Embryonic facial prominence (tissue), 1 donor: Measurements from ENCODE around the gene RAB9A.
"Not testable (repeated sequence)": the region's sequence is repeated elsewhere in the genome, so short reads cannot be mapped to it uniquely, and the experiment has no call there.

ENCODE experiments used
- DNase-seq: peaks from one replicate; pipeline ENCODE4 v3.0.0-alpha.2; 2016; ENCODE audit errors: extremely low spot score

RAB9A gene, protein sequence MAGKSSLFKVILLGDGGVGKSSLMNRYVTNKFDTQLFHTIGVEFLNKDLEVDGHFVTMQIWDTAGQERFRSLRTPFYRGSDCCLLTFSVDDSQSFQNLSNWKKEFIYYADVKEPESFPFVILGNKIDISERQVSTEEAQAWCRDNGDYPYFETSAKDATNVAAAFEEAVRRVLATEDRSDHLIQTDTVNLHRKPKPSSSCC

DNA sequence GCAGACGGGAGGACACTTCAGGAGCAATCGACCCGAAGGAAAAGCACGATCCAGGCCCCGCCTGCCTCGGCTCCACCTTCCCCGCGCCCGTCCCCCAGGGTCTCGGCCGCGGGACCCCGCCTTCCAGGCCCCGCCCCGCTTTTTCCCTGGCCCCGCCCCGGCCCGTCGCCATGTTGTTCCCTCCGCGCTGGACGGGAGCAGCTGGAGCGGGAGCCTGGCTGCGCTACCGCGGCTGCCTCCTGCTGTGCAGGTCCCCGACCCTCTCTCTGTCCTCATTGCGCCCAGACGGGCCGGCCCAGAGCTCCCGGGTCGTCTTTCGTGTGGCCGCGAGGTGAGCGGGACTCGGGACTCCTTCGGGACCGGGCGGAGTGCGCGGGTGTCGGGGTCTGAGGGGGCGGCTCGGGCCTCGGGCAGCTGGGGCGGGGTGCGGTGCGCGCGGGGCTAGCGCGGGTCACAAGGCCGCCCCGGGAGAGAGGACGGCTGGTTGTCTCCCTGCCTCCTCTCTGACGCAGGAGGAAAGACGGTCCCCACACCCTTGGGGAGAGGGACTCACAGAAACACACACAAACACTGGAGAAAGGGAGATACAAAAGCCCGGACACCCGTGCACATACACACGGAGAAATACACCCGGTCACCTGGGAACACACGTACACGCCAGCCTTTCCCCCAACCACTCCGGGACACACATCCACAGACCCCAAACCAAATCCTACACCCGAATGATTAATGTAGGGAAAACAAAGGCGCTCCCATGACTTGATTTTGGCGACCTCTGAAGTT lies at the start of gene RAB9A:
Gene RAB9A, plus strand, starts transcription at position 171 of the 783 bp plus-strand sequence. CDS start 19,619 bp downstream, outside the sequence.
- peak; percentile 42 for DNase-seq

DNA sequence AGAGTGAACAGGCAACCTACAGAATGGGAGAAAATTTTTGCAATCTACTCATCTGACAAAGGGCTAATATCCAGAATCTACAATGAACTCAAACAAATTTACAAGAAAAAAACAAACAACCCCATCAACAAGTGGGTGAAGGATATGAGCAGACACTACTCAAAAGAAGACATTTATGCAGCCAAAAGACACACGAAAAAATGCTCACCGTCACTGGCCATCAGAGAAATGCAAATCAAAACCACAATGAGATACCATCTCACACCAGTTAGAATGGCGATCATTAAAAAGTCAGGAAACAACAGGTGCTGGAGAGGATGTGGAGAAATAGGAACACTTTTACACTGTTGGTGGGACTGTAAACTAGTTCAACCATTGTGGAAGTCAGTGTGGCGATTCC lies 47.2 kb upstream of the RAB9A start:
- DNase-seq: not testable (repeated sequence)

DNA sequence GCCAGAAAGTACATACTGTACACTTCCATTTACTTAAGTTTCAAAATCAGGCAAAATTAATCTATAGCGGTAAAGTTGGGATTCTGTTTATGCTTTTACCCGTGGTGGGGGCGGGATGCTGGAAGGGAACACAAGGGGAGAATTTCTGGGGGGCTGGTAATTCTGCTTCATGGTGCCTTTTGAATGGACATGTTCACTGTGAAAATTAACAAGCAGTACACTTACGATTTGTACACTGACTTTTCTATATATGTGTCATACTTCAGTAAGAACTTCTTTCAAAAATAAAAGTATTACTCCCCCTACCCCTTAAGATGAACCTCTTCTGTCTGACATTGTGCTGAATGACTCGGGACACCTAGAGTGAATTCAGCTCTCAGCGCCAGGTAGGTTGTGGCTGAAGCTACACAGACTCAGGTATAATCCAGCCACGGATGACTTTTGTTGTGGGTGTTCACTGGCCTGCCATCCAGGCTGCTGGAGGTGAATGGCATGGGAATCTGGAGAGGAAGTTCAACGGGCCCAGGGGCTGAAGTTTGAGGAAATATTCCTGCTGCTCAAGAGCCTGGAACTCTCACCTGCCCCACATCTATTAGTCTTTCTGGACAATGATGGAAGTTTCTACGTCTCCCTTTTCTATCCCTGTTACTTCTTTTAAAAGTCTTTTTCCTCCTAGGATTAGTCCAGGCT lies 43.3 kb upstream of the RAB9A start:
- no peak for DNase-seq

DNA sequence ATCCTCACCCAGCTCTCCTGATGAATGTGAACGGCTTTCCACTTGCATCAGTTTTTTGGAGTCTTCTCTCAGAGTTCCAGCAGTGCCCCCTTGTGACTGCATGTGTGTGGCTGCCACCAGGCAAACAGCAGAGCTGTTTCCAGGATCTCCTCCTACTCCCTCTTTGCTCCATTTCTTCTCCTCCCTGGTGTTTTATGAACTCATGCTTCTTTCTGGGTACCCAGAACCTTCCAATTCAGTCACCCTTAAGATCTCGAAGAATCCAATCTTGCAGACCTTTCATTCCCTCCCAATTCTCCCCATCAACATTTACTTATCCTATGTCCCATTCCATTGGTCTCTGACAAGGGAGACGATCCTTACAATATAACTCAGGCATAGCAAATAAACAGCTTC lies 42.8 kb upstream of the RAB9A start:
- no peak for DNase-seq

DNA sequence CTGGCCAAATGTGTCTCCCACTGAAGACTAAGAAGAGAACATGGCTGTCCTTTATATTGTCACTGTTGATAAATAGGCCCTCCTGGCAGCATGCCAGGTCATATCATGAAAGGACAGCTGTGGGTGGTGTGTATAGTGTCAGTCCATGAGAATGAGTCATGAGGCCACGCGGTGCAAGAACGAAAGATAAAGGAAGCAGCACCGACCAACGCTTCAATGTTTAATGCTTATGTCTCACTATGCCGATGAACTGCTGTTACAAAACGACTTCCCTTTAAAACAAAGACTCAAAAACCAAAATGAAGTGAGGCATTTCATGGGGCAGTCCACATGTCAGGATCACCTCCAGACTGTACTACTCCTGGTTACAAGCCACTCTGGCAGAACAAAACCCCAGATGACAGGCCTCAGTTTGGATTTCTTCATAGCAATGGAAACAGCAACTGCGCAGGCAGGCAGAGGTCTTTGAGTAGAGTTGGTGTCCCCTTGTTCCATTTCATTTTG lies 41.2 kb upstream of the RAB9A start:
- DNase-seq: no peak

DNA sequence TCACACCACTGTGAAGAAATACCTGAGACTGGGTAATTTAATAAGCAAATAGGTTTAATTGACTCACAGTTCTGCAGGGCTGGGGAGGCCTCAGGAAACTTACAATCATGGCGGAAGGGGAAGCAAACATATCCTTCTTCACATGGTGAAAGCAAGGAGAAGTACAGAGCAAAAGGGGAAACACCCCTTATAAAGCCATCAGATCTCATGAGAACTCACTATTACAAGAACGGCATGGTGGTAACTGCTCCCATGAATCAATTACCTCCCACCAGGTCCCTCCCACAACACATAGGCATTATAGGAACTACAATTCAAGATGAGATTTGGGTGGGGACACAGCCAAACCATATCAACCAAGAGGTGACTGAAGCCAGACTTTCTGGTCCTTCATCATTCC lies 40.6 kb upstream of the RAB9A start:
- DNase-seq: not testable (repeated sequence)

DNA sequence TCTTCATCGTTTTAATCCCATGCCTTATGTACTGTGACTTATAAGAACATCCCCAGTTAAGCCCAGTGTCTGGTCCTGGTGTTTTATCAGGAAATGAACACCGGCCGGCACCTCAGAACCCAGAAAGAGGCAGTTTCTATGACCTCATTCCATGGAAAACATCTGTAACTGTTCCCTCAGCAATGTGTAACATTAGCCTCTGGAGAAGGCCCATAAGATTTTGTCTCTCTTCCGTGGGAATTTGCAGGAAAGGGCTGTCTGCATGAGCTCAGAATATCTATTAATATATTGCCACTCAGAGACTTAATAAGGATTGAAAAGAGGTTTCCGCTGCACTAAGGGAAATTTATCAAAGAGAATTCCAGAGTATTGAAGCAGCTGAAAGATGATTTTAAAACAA lies 39.1 kb upstream of the RAB9A start:
- DNase-seq: peak; percentile 22

DNA sequence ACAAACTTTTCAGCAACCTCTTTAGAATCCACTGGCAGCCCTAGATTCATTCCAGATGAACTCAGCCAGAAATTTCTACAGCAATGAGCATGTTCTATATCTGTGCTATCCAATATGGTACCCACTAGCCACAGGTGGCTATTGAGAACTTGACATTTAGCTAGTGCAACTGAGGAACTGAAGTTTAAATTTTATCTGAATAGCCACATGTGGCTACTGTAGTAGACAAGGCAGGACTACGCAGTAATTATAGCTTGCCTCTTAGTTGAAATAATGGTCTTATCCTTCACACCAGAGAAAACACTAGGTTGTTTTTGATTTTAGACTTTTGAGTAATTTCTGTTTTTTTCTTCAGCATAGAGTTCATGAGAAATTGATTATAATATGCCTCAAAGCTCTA lies 38.6 kb upstream of the RAB9A start:
- DNase-seq: no peak

DNA sequence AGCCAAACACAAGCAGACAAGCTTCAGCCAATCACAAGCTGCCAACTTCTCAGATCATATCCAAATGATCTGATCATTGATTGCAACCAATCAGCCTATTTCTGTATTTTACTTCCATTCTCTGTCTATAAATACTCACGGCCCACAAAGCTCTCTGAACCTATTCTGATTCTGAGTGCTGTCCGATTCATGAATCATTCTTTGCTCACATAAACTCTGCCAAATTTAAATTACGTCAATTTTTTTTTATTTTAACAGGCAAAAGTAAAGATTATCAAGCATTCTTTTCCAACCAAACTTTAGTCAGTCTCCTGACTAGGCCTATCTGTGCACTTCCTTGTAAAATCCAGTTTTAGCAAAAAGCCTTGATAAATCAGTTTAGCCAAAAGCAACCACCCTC lies 37.8 kb upstream of the RAB9A start:
- no peak for DNase-seq

DNA sequence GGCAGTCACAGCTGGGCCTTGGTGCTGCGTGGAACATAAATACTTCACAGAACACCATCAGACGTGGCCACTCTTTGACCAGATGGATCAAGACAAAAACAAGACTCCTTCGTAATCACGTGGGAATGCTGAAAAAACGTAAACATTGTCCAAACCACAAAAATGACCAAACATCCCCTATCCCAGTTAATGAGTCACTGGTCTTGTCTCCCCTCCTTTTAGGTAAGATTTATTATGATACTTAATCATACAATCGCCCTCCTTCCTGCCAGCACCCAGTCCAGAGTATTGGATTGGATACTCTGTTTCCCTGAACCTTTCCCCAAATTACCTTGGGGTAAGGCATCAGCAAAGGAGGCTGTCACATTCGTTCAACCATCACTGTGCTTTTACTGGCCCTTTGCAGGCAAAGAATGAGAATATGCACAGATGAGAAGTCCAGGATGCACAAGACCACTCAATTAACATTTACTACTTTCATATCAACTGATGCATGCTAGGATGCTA lies 36.6 kb upstream of the RAB9A start:
- no peak for DNase-seq

DNA sequence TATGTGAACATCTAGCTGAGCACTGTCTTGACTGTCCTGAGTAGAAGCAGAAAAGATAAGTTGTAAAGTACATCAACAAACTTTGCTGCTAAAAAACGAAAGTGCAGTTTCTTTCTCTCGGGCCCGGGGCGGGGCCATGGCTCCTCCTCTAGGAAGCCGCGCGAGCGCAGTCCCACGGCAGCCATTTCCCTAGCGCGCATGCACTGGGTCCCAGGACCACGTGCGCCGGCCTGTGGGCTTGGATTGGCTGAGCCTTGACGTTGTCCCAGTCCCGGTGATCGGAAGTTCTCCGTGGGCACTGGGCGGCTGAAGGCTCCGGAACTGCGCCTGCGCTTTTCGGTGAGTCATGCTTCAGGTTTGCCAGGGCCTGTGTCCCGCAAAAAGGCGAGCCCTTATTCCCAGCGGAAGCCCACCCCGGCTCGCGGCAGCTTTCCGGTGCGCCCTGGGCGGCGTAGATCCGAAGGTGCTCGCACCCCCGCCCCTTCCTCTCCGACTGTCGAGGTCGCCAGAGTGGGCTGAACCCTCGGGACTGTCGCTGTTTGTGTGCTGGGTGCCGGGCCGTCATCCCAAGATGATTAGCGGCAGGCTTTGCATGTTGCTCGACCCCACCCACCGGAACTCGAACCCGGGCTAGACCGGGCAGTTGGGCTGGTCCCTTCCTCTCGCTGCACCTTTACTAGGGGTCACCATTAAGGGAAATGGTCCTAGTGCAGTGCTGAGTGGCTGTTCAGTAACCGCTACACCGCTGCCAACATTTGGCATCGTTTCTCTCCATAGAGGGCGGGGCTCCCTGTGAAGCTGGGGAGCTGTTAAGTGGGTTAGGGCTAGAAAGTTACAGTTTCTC lies 35.9 kb upstream of the RAB9A start, which contains the start of gene TCEANC:
Gene TCEANC, plus strand, starts transcription at position 292 of the 844 bp plus-strand sequence. CDS start 9,368 bp downstream, outside the sequence.
- DNase-seq: peak; percentile 90

DNA sequence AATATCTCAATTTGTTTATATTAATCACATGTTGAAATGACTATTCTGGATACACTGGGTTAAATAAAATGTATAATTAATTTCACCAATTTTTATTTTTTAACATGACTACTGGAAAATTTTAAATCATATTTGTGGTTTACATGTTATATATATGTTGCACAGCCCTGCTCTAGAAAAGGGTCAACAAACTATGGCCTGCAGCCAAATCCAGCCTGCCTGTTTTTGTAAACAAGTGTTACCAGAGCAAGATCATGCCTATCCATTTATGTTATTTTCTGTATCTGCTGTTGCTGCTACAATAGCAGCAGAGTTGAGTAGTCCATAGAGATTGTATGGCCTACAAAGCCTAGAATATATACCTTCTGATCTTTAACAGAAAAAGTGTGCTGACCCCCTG lies 34.8 kb upstream of the RAB9A start:
- no peak for DNase-seq

DNA sequence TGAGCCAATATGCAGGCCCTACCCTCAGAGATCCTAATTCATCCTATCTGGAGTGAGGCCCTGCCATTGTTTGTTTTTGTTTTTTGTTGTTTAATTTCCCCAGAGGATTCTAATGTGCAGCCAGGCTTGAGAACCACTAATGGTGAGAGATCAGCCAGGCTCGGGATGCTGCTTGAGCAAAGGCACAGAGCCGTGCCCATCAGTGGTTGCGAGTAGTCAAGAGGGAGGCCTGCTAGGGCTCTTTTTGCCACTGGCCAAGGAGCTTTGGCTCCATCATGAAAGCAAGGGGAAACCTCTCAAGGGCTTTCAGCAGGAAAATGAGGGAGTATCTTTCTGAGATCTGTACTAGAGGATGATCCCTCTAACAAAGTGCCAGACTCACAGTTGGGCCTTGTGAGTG lies 33.3 kb upstream of the RAB9A start:
- DNase-seq: no peak

DNA sequence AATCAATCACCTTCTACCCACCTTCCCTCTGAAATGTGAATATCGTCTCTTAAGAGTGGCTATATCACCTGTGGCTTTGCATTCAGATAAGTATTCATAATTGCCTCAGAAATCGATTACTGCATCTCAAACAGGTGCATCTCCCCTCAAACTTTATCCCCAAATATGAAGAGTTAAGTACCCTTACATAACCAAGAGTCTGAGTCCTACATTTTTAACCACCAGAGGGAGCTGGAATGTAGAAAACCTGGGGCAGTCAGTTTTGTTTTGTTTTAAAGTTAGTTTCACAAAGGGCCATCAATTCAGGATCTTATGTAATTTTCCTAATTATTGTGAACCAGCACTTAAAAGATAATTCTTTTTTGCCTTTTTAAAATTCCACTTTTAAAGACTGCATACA lies 30.3 kb upstream of the RAB9A start:
- no peak for DNase-seq

DNA sequence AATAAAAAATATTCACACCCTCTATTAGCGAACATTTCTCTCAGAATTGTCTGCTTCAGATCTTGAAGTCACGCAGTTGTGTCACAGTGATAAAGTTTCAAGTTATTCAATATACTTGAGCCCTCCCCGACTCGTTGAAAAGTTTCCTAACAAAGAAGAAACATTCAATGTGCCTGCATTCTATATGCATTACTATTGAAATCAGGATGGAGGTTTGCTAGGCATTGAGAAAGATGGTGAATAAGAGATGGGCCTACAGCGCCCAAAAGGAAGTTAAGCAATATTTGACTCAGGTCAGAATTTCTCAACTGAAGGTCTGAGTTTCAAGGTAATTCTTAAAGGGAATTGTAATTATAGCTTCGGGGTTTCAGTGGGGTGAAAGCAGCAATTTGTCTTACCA lies 29.9 kb upstream of the RAB9A start:
- DNase-seq: no peak

DNA sequence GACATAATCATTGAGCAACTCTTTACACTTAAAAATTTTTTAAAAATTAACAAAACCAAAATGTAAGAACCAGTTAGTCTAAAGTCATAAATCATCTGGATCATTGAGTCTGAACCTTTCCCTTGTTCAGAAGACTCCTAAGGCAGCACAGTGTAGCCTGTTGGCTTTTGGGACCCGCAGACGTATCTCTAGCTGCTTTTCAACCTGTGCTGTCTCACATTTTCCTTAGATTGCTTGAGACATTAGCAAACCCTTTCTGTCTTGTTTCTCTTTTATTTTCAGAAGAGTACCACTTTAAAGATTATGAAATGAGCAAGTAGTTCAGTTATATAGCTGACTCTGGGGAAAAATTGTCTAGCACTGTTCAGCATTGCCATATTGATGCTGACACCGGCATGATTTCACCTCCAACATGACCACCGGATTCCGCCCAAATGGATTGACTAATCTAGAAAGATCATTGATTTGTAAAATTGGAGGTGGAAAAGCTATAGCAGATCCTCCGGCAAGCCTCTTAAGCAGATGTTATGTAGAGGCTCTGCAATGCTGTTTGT lies 27.1 kb upstream of the RAB9A start:
- no peak for DNase-seq

DNA sequence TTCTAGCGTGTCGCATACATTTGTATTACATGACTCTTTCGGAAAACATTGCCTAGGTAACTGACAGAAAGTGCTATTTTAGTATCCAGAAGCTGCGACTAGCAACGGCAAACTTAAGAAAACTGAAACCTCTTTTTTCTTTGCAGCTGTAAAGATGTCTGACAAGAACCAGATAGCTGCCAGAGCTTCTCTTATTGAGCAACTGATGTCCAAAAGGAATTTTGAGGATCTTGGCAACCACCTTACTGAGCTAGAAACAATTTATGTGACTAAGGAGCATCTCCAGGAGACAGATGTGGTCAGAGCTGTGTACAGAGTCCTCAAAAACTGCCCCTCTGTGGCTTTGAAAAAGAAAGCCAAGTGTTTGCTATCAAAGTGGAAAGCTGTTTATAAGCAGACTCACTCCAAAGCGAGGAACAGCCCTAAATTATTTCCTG lies 26.6 kb upstream of the RAB9A start:
- no peak for DNase-seq

DNA sequence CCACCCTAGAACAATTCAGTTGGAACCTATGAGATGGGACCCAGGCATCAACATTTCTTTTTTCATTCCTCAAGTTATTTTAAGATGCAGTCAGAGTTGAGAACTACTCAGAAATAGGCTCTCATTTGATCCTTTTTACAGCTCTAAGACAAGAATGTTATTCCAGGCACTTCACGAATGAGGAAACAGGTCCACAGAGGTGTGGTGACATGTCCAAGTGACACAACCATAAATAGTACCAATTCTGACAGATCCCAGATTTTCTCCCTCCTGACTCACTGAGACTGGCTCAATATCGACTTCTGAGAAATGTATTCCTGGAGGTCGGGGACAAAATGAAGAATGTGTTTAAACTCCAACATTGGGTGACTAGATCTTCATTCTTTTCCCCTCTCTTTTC lies 24.9 kb upstream of the RAB9A start:
- DNase-seq: no peak

DNA sequence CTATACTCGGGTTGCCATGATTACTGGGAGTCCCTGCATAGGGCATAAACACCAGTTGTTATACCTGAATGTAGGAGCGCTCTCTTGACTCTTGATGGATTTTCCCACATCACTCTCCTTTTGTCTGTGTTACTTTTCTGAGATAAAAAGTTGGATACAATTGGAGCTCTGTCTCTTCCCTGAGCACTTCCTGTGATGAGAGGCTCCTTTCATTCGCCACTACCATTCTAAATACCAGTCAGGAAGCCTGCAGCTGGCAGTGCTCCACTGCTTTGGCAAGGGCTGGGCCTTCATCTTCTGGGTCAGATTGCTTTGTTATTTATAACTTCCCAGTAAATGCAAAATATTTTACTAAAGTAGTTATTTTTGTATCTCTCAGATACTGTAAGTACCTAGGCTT lies 22.1 kb upstream of the RAB9A start:
- DNase-seq: no peak

DNA sequence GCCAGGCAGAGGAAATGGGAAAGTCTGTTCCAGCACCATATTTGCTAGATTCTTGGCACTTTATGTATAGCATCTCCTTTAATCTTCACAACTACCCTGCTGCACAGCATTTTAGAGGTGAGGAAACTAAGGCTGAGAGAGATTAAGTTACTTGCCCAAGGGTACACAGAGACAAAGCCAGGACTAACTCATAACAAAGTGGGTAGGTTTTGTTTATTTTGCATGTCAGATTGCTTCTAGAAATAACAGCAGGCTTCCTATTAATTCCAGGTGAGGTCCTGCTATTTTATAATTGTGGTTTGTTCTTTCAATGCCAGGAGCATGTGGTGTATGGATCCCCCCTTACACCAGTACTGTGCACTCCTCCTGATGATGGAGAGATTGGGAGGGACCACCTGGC lies 21.0 kb upstream of the RAB9A start:
- DNase-seq: no peak

DNA sequence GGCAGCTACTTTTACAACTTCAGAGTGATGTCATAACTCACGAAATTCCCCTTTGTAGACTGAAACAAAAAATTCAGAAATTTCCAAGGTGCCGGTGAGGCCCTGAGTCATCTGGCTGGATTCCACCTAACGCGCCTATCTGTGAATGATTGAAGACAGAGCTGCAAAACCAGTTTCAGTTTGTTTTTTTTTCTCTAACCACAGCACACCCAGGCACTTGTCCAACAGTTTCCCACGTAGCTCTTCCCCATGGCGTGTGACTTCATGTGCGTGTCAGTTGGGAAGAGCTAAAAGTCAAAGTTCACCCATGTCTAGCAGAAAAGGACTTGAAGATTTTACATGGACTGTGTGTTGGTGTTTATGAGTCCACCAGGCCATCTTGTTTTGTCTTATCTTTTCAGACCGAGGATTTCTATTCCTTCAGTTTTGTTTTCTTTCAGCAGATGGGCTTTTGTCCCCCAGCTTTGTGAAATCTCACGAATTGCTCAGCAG lies 19.6 kb upstream of the RAB9A start:
- DNase-seq: no peak
